ENCODE data around the gene AGPAT2.

The AGPAT2 gene

DNA sequence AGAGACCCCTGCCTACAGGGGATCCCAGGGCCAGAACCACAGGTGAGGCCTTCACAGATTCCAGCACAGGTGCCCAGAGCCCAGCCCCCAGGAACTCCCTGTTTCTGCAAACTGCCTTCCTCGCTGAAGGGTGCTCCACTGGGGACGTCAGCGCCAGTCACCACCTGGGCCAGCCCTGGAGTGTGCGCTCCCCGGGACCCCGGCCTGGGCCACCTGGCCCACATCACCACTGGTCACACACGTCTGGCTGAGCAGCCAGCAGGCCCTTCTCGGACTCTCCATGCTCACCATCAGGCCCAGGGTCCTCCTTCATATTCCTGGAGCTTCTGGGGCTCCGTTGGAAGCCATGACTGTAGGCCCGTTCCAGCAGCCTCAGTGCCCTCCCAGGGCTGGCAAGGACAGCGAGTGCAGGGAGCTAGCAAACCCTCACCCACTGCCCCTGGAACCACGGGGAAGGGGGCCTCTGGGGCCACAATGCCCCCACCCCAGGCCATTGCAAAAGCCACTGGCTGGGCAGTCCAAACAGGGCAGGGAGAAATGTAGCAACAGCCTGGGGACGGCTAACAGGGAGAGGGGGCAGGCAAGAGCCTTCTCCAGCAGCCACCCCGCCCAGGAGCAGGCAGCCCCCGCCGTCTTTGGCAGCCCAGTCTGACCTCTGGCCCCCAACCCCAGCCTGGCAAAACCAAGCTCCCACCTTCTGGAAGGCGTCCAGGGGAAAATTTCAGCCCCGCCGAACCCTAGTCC lies 1.3 kb downstream of the AGPAT2 start:
- DNase-seq: no peak

DNA sequence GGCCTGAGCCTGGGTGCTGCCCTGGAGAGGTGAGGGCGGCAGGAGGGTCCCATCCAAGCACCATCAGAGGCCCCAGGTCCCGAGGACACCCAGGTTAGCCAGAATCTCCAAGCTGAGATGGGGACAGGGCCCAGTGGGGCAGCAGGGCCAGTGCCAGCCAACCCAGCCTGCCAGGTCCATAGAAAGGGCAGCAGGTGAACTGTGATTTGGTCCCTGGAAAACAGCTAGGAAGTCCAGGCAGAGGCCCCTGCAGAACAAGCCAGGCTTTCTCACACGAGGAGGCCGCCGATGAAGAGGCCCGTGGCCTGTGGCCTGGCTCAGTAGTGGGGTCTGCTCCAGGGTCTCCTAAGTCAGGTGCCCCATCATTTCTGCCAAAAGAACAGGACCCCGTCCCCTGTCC lies 2.0 kb downstream of the AGPAT2 start:
- DNase-seq: no peak

DNA sequence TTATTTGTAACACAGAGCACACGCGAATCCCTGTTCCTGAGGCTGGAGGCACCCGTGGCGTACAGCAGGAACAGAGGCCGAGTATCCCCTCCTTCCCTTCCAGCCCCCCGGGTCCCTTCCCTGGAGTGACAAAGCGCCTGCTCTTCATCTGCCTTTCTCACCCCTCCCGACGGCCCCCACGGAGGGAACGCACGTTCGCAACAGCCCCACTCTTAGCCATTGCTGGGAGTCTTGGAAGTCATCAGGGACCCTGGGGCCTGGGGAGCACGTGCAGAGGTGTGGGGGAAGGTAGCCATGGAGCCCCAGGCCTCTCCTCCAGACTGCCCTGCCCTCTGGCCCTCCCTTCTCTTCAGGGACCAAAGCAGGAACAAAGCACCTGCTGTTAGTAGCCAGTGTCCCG lies 2.5 kb downstream of the AGPAT2 start:
- no peak for DNase-seq

DNA sequence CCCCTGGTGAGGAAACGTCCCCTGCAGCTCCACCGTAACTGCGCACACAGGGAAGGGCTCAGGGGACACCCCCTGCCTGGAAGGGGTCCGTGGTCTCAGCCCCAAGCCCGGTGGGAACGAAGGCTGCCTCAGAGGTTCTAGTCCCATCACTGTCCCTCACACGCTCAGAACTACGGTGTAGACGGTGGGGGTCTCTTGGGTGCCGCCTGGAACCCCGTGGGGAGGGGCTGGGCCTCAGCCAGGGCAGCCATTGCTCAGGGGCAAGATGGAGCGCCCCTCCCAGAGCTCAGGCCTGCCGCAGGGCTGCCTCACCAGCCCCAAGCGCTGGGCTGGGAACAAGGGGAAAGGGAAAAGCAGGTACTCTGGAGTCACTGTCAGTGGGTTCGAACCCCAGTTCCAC lies 2.9 kb downstream of the AGPAT2 start:
- no peak for DNase-seq

DNA sequence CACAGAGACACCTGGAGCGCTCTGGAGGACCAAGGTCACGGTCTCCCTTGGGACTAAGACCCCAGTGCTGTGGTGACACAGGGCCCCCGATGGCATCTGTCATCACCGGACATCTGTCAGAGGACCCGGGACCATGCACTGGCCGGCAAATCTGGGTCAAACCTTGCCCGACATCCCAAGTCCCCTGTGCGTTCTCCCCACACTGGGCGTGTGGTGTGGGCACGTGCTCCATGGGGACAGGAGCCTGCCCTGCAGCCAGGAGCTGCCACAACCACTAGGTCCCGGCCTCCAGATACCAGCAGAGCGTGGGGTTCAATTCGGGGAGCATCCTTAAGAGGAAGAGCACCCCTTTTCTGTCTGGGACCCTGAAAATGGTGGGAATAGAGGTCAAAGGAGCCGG lies 3.5 kb downstream of the AGPAT2 start:
- no peak for DNase-seq

DNA sequence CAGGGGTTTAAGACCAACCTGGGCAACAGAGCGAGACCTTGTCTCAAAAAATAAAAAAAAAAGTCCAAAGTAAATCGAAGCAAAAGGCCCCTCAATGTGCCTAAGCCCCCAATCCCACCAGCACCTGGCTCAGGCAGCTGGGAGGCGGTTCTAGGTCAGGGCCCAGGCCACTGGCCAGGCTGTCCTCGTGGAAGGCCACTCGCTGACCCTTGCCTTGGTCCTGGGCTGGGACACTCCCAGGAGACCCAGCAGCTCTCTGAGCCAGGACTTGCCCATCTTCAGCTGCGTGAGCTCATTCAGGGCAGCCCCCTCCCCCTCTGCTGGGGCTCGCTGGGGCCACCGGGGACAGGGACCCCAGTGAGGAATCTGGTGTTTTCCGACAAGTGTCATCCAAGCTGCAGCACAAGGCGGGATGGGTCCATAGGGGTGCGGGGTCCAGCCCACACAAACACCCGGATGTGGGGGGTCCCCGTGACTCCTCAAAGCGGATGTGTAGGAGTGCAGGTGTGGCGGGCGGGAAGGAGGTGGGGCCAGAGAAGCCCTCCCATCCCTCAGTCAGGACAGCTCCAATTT lies 4.0 kb downstream of the AGPAT2 start:
- no peak for DNase-seq

DNA sequence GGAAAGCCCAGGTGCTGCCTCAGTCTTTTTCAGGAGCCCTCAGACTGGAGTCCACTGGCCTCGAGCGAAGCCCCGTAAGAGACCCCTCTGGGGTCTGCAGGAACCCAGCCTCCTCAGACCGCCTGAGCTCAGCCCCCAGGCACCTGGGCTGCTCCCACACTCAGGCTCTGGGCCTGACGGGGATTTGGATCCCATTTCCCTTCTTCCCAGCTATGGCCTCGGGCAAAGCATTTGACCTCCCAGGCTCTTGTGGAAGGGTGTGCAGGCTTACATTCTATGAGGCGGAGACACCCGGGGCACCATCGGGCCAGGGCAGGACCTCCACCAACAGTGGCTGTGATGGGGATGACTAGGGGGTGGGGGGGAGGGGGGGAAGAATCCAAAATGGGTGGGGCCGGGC lies 4.5 kb downstream of the AGPAT2 start:
- DNase-seq: no peak

DNA sequence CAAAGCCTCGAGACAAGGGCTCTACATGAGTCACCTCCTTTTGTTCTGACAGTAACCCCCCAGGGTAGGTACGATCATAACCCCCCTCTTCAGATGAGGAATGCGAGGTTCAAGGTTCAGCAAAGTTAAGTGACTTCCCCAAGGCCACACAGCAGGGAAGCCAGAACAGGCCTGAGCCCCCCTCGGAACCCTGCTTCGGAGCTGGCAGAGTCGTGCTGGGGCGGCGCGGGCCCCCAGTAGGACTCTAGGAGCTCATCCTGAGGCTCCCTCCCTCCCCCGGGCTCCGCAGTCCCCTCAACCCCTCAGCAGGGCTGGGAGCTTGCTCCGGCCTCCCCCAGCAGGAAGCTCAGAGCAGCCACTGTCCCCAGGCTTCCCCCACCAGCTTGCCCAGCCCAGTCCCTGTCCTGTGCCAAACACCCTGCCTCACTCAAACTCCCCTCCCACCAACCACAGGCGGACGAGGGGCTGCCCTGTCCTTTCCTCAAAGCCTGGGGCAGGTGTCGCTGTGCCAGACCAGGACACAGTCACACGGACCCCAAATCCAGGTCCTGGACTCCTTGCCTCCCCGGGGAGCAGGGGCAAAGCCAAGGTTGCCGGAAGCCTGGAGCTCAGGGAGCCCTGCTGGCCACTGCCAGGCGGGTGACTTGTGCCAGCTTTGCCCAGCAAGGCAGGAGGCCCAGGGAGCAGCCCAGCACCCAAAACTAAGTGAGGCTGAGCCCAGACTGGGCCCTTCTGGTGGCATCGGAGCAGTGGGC lies 5.1 kb downstream of the AGPAT2 start:
- DNase-seq: no peak

DNA sequence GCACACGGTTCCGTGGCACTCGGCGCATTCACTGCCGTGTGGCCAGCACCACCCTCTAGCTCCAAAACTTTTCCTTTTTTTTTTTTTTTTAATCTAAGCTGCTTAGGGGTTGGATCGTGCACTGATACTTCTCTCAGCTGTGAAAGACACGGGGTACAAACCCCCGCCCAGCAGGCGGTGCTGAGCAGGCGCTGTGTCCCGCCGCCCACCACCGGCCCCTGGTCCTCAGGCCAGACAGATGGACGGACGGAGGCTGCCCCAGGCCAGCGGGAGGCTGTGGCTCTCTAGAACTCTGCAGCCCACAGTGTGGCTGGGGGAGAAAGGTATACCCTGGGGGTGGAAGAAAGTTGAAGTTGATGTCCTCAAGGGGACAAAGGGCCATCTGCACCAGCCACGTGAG lies 6.2 kb downstream of the AGPAT2 start:
- no peak for DNase-seq

DNA sequence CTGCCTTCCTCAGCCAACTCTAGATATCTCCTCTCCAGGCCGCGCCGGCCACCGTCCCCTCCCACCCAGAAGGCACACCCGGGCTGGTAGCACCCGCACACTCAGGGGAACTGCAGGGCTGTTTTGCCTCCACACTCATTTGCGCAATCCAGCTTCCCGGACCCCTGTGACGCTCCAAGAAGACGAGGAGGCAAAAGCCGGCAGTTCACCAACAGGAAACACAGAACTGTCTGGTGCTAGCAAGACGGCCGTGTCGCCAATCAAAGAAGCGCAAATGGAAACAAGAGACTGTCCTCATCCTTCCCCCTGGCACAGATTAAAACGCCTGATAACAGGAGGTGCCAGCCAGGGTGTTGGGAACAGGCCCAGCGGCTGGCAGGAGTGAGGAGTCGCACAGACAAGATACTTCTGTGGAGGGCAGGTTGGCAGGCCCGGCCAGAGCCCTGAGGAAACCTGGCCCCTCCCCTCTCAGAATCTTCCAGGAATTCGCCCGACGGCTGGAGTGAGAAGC lies 7.8 kb downstream of the AGPAT2 start:
- DNase-seq: no peak

DNA sequence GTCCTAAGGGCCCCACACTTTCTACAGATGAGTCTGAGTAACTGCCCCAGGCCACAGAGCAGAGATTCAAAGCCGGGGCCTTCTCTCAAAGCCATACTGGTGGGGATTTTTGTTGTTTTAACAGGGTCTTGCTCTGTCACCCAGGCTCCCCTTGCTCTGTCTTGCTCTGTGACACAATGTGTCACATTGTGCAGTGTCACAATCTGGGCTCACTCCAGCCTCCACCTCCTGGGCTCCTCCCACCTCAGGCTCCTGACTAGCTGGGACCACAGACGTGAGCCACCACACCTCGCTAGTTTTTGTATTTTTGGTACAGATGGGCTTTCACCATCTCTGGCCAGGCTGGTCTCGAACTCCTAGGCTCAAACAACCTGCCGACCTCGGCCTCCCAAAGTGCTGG lies 8.6 kb downstream of the AGPAT2 start:
- DNase-seq: no peak

DNA sequence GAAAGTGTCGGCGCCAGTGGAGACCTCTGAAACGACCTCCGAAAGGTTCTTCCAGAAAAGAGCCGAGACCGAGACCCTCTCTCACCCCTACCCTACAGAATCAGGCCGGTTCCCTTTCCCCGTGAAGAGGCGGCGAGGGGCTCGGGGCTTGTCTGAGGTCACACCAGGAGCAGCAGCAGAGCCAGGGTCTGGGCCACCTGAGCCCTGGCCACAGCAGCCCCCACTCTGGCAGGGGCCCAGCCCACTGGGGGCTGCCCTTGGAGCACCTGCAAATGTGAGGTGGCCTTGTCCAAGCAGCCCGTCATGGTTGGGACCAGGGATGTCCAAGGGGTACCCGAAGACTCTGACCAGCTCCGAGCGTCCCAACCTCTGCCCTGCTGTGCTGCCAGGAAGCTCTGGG lies 9.2 kb downstream of the AGPAT2 start:
- DNase-seq: no peak

DNA sequence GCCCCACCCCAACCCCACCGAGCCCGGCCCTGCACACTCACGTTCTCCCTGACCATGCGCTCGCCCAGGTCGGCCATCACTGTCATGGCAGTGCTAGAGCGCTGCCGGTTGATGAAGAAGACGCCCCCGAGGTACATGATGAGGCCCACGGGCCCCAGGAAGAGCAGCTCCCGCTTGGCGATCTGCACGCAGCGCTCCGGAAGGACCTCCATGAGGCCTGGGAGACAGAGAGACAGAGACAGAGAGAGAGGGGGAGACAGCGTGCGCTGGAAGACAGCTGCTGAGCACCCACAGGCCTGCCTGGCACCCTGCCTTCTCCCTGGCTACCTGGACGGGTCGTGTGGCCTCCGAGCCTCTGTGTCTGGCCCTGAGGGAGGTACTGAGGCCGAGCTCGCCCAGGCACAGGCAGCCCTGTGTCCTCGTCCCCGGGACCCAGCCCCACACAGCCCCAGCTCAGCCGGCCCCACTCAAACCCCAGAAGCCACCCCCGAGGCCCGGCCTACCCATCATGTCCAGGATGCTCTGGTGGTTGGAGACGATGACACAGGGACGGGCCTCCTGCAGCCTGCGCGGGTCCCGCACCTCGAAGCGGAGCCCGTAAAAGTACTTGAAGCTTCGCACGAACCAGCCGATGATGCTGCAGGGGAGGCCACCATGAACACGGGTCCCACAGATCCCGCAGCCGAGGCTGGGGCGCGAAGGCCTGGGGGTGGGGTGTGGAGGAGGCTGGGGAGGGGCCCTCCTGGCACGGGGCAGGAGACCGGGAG lies 10.2 kb downstream of the AGPAT2 start:
- no peak for DNase-seq

DNA sequence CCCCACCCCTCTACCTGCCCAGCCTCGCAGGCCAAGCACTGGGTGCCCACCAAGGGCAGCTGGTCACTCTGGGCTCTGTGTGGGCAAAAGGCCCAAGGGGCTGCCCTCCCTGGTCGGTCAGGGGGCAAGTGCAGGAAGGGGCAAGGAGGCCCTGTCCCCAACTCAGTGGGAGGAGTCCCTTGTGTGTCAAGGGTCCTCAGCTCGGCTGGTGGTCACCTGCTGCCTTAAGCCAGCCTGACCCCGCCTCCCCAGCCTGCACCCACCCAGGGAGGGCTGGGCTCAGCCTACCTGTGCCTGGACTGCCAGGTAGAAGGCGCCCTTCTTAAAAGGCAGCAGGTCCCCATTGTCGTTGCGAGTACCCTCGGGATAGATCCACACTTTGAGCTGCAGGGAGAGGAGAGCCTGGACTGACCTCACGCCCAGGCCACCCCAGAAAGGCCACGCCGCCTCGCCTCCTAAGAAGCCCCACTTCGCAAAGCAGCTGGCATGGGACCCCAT lies 10.9 kb downstream of the AGPAT2 start:
- DNase-seq: no peak

DNA sequence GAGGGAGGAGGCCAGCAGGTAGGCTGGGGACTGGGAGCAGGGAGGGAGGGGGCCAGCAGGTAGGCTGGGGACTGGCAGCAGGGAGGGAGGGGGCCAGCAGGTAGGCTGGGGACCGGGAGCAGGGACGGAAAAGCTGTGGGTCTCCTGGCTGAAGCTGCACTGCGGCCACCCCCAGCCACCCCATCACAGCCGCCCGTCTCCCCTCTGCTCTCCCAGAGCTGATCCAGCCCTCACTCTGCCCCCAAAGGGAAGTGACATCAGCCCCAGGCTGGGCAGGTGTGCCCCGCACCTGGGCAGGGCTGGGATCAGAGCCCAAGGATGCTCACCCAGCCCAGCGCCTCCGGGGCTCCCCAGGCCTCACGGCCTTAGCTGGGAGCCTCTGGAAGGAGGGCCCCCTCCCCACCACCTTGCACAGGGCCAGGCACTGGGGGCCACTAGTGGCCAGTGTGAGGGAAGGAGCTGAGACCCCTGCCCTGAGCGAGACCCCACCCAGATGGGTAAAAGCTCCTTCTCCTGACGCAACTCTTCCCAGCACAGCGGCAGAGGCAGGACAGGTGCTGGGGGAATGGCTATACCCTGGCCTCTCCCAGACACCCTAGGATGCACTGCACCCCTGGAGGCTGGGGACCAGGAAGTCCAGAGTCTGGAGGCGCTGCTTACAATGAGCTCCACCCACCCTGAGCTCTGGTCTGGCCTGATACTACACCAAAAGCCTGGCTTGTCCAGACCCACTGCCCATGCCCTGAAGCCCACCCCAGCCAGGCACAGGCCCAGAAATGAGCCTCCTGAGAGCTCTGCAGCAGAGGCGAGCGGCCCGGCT lies 11.6 kb downstream of the AGPAT2 start:
- no peak for DNase-seq

DNA sequence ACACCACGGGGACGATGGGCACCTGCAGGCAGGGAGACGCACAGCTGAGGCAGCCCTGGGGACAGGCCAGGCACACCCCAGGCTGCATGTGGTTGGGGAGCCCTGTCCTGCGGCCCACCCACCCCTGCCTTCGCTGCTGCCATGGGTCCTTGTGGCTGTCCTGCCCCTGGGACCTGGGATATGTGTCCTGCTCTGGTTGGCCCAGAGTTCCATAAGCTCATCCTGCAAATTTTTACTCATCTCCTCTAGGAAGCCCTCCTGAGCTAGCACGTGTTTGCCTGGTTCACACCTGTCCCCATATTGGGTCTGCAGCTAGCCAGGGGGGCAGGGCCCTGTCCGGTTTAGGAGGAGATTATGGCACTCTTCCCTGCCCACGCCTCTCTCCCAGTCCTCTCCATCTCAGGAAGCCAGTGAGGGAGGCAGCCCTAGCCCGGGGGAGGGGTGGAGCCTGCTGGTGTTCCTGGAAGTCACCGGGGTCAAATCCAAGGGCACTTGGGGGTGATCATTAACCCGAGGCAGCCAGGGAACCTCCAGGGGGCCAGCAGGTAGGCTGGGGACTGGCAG lies 12.4 kb downstream of the AGPAT2 start:
- no peak for DNase-seq

DNA sequence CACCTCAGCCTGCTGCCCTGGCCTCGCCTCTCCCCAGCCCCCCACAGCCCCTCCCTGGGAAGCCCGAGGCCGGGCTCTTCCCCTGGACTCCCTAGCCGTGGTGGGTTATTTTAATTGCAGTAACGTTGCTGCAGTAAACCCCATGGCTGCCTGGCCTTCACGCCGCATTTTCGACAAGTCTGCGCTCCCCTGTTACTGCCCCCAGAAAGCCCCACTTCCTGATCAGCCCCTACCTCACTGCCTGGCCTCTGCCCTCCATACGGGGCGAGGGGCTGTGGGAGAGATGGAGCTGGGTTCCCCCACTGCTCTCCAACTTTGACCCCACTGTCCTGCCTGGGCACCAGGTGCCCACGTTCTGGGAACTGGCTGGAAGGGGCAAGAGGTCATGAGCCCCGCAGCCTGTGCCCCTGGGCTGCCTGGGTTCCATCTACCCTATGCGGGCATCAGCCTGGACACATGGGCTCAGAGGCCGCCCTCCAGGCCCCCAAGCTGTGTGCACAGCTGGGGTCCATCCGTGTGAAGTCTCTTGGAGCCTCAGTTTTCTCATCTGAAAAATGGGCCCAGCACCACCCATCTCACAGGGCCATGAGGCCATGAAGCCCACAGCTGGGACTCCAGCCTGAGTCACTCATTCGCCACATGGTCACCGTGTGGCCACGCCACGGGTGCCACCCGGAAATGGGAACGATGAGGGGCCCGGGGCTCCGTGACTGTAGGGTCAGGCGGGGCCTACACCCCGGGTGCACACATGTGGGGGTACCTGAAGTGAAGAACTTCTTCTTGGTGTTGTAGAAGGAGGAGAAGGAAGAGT lies 13.1 kb downstream of the AGPAT2 start:
- DNase-seq: no peak

DNA sequence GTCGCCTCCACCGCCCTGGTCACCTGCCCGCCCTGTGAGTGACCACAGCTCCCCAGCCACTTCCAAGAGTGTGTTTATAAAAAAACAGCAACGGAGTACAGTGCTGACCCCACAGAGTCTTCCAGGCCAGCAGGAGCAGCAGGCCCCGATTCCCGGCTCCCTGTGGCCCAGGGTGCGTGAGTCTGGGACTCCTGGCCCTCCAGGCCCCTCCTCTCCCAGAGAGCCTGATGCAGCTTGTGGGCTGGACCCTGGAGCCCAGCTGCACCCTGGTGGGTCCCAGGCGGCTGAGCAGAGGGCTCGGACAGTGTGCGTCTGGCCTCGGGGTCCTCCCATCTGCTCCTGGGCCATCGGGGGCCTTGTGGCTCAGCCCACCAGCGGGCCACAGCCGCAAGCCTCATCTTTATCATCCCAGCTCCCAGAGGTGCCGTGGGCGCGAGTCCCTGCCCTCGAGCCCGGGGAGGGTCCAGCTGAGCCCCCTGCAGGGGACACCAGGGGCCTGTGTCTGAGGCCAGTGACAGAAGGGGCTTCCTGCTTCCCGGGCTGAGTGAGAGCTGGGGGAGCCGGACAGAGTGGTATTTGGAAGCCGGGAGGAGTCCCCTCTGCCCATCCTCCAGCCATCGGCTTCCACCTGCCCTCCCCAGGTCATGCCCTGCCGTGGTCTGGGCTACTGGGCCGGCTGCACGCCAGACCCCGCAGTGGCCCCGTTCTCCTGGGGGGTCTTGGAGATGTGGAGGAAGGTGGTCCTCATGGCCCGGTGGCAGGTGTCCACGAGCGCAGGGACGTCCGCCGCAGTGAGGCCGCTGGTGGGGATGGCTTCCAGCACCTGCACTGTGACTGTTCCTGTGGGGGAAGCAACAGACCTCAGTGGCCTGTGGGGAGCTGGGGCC lies 13.9 kb downstream of the AGPAT2 start:
- no peak for DNase-seq

DNA sequence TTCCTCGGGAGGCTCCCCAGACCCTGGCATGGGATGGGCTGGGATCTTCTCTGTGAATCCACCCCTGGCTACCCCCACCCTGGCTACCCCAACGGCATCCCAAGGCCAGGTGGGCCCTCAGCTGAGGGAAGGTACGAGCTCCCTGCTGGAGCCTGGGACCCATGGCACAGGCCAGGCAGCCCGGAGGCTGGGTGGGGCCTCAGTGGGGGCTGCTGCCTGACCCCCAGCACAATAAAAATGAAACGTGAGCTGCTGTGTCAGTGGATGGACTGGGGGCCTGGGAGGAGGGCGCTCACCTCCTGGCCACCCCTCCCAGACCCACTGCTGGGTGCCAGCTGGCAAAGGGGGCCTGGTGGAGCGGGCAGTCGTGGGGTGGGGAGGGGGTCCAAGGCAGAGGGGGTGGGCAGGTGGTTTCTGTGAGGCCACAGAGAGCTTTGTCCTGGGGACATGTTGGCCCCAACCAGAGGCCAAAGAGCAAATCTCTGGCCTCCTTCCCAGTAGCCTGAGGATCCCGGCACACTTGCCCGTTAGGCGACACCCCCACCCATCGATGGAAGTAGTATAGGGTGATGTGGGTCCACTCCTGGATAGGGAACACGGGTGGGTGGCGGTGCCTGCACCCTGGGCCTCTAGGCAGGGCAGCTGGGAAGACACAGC lies 14.7 kb downstream of the AGPAT2 start:
- no peak for DNase-seq
